Activated CD4-positive, alpha-beta T cell treated with anti-CD3 and anti-CD28 coated beads, Interleukin-2, amount 50 U/mL, for 1 hour (primary cell): ENCODE results near the gene ANKRD24.
"Not testable (repeated sequence)": the region's sequence is repeated elsewhere in the genome, so short reads cannot be mapped to it uniquely, and the experiment has no call there.

Experiments used
- DNase-seq: peaks from one replicate; pipeline ENCODE4 v3.0.0-alpha.2; 2020

ANKRD24 gene

DNA sequence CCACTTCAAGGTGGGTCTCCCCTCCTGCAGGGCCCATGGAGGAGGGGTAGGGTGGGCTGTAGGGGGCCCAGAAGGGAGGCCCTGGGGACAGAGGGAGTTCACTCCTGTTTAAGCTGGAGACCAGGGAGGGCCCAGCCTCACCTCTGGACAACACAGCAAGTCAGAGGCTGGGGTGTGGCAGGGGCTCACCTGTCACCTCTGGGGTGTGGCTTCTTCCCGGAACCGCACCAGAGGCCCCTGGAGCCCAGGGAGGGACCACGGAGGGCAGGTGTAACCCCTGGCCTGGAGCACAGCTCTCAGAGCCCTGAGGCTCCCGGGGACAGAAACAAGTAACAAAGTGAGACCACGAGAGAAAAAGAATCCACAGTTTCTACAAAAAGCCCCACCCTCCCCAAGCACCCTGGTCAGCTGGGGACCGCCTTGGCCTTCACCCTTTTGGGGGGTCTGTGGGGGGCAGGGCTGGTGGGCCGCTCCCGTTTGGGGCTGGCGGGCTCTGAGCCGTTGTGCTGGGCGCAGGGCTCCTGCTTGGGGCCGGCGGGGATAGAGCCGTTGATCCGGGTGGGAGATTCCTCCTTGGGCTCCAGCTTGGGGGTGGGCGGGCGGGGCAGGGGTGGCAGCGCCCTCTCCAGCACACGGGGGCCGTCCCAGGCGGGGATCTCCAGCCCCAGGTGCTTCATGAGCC, 8.1 kb upstream of the ANKRD24 start:
- DNase-seq = no peak

DNA sequence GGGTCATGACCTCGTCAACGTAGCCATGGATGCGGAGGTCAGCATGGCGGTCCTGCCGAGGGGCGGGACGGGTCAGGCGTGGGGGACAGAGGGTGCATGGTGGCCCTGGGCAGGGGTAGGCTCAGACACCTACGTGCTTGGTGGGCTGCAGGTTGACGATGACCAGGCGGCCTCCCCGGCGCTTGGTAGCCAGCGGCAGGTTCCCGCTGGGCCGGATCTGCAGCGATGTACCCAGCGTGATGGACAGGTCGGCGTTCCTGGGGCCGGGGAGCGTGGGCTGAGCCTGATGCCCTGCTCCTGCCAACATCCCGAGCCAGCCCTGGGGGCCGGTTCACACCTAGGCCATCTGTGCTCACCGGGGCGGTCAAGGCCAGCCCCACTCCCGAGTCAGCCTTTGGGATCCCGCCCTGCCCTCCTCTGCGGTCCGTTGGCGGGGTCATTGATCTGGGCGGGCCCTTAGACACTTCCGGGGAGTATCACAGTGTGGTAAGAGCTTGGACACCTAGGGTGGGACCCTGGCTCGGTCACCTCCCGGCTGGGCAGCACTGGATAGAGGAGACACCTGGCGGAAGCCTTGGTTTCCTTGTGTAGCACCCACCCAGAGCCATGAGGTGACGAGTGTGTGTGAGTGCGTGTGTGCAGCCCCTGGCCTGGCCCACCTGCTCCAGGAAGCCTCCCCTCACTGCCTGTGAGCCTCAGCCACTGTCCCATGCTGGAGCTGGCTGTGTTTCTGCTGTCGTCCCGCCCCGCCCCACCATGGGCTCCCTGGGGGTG, 7.4 kb upstream of the ANKRD24 start:
- DNase-seq = no peak

DNA sequence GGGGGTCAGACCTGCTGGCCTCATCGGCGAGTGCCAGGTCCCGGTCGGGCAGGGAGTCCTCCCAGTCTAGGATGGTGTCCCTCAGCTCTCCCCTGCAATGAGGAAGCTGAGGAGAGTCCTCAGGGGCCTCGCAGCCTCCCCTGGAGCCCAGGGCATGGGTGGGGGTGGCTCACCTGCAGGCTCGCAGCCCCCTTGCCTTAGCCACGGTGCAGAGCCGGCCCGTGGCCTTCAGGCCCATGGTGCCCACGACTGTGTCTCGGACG, 6.9 kb upstream of the ANKRD24 start:
- DNase-seq = no peak

DNA sequence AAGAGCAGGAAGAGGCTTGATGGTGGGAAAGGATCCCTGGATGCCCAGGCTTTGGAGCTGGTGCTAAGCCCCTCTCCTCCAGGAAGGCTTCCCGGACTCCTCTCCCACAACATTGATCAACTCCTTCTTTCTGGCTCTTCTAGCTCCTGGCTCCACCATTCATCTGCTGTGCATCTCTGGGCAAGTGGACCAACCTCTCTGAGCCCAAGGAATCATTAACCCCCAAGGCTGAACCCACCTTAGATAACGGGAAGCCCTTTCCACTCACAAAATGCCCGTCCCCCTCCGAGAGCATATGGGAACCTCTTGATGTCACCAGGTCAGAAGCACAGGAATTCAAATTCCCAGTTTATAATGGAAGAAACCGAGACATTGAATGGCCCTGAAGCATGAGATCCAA, 5.3 kb upstream of the ANKRD24 start:
- DNase-seq = no peak

DNA sequence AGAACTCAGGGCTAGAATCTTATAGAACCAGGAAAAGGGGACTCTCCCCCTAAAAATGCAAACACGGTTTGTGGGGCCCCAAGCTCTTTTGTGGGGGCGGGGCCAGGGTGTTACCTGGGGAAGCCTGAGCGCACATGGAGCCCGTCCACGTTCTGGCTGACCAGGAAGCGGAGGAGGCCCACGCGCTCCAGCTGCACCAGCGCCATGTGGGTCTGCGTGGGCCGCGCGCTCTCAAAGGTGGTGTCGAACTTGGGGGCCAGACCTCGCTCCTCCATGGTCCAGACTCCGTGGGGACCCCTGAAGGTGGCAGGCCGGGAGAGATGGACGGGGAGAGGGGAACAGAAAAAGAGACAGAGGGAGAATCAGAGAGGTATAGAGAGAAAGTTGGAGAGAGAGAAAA, 3.5 kb upstream of the ANKRD24 start:
- DNase-seq = no peak

DNA sequence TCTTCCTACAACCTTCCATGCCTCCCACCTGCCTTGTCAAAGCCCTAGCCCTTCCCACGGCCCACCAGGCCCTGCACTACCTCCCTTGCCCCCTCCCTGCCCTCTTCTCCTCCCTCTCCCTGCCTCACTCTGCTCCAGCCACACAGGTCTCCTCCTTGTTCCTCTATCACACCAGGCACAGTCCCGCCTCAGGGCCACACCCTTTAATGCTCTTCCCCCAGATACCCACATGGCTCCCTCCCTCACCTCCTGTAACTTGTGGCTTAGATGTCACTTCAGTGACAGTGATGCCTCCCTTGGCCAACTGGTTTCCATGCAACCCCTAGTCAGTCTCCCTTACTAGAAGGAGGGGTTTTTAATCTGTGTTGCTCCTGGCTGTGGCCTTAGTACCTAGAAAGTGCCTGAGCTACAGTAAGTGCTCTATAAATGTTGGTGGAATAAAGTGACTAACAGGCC, 1.4 kb upstream of the ANKRD24 start:
- DNase-seq = no peak

DNA sequence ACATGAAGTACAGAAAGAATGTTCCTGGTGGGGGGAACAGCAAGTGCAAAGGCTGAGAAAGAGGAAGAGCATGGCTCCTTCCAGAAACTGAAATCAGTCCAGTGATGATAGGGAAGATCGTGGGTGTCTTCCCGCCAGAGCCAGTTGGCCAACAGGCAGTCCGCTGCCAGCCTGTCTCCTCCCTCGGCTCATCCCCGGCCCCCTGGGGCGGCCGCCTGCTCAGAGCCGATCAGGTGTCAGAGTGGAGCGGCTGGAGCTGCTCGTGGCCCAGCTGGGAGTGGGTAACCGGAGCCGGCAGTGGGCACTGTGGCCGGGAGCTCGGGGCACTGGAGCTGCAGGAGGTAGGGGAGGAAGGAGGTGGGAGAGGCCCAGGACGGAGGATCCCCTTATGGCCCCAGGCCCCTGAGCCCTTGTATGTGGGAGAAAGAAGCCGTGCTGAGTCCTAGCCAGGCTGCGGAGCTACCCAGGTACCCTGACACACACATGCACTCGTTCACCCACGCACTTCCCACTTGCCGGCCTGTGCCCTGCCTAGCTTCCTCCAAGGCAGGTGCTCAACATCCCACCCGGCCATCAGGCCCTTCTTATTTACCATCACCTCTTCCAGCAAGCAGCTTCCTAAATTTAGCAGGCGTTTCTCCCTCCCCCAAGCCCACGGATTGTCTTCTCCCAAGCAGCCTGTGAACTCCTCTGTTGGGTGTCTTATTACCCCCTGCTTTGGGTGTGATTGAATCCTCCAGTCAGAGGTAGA, 1.7 kb downstream of the ANKRD24 start:
- no peak for DNase-seq

DNA sequence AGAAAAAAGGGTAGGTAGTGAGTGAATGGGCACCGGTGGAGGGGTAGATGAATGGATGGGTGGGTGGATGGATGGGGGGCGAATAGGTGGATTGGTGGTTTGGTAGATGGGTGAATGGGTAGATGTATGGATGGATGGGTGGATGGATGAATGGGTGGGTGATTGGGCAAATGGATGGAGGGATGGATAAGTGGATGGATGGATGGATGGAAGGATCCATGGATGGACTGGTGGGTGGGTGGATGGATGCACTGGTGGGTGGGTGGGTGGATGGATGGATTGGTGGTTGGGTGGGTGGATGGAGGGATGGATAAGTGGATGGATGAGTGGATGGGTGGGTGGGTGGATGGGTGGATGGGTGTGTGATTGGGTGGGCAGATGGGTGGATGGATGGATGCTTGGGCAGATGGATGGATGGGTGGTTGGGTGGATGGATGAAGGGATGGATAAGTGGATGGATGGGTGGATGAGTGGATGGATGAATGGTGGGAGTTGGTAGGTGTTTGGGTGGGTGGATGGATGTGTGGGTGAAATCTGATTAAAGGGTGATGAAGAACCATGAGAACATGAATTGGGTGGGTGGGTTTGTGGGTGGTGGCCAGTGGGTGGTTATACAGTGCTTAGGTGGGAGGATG, 2.3 kb downstream of the ANKRD24 start:
- DNase-seq = no peak

DNA sequence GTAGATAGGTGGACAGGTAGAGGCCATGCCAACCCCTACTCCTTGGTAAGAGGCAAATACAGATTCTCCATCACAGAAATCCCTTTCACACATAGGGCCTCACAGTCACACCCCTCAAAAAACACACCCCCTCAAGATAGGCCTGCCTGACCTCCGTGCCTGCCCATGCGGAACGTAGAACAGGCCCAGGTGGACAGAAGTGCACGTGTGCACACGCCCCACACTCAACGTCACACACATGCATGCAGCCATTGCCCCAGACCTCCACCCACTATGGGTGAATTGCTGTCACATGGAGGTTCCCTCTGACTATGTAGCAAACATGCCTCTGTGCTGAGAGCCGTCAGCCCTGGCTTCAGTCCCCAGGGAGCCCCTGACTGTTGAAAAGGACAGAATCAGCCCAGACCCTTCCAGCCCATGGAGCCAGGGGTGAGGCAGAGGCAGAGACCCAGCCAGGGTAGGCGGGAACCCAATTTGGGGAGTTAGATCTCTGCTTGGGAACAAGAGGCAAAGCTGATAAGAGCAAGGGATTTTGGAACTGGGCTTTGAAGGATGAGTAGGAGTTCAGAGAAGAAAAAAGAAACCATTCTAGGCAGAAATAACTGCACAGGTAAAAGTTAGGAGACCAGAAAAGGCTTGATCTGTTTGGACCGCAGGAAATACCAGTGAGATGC, 3.1 kb downstream of the ANKRD24 start:
- no peak for DNase-seq

DNA sequence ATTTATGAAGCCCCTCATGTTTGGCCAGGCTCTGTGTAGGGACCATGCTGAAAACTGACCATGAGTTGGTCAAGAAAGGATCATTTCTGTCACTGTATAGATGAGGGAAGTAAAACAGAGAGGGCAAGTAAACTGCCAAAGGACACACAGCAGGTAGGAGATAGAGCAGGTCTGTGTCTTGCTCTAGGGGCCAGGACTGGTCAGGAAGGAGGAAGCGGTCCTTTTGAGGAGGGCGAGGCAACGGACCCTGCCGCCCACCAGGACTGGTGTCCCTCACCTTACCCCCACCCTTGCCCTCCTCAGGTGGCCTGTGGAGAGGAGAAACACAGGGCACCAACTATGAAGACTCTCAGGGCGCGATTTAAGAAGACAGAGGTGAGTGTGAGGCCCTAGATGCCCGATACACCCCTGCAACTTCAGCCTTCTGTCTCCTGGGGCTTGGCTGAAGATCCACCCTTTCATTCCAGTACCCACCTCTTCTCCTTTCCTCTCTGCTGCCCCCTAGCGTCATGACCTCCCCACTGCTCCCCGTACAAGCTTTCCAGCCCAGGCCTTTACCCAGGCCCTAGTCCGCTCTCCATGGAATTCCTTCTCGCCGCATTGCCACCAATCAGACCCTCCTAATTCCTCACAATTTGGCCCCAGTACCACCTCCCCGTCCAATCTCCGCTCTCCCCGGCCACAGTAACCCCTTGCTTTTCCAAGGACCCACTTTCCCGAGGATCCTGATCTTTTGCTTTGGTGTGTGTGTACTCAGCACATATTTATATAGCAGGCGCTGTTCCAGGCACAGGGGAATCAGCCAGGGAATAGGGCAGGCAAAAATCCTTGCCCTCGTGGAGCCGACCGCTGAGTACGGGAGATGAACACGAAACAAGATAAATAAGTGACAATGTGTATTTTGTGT, 3.9 kb downstream of the ANKRD24 start:
- peak; percentile 76 for DNase-seq

DNA sequence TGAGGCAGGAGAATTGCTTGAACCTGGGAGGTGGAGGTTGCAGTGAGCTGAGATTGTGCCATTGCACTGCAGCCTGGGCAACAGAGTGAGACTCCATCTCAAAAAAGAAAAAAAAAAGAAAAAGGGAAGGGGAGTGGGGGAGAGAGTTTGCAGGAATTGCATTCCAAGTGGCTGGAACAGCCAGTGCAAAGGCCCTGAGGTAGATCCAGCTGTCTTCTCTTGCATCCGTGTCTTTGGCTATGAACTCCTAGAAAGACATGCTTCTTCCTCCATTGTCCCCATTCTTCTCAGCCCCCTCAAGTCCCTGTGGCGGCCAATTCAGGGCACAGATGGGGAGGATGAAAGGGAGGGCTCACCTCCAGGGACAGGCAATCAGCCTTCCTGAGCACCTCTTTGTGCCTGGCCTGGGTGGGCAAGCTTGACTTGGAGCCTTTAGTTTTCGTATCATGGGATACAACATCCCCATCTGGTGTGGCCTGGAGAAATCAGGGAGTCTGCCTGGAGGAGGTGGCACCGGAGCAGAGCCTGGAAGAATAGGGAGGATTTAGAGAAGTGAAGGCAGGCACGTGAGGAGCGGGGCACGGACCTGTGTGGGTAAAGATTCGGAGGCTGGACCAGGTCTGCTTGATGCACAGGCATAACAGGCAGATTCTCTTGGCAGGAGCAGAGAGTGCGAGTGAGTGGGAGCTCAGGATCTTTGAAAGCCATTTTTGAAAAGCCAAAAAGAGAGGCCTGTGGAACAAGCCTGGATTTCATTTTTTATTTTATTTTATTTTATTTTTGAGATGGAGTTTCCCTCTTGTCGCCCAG, 5.0 kb downstream of the ANKRD24 start:
- DNase-seq = no peak

DNA sequence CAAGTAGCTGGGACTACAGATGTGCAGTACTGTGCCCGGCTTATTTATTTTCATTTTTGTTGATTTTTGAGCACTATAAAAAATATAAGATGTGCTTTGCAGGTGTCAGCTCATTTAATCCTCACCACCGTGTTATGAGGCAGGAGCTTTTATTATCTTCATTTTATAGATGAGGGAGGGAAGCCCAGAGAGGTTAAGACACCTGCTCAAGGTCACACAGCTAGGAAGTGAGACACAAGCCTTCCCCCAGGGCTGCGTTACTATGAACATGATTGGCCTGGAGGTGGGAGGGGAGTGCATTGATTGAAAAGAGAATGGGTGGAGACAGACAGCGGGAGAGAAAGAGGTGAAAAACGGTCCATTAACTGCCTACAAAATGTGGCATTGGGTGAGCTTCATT, 7.2 kb downstream of the ANKRD24 start:
- DNase-seq = no peak

DNA sequence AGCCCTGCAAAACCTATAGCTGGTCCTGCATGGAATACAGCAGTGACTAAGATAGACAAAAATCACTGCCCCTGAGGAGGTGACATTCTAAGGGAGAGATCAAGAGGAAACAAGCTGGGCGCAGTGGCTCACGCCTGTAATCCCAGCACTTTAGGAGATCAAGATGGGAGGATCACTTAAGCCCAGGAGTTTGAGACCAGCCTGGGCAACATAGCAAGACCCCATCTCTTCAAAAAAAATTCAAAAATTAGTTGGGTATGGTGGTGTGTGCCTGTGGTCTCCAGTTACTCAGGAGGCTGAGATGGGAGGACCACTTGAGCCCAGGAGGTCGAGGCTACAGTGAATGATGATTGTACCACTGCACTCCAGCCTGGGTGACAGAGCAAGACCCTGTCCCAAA, 10.0 kb downstream of the ANKRD24 start:
- DNase-seq = not testable (repeated sequence)

DNA sequence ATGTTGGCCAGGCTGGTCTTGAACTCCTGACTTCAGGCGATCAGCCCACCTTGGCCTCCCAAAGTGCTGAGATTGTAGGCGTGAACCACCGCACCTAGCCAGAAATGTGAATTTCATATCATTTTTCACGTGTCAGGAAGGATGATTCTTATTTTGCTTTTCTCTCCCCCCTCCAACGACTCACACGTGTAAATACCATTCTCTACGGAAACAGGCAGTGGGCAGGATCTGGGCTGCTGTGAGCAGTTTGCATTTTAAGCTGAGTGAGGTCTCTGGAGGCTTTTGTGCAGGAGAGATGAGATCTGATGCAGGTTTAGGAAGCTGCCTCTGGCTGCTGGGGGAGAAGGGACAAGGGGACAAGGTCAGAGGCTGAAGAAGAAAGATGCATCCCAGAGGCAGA, 11.9 kb downstream of the ANKRD24 start:
- no peak for DNase-seq

DNA sequence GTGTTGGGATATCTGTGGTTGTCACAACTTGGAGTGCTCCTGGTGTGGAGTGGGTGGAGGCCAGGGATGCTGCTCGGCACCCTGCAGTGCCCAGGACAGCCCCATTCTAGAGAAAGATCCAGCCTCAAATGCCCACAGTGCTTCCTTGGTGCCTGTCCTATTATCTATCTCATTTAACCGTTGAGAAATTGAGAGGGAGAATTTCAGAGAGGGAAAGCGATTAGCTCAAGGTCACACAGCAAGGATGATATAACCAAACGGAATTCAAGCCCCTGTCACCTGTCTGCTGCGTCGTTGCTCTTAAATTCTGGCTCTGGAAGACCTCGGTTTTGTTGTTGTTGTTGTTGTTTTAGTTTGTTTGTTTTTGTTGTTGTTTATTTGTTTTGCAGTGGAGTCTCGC, 13.5 kb downstream of the ANKRD24 start:
- no peak for DNase-seq

DNA sequence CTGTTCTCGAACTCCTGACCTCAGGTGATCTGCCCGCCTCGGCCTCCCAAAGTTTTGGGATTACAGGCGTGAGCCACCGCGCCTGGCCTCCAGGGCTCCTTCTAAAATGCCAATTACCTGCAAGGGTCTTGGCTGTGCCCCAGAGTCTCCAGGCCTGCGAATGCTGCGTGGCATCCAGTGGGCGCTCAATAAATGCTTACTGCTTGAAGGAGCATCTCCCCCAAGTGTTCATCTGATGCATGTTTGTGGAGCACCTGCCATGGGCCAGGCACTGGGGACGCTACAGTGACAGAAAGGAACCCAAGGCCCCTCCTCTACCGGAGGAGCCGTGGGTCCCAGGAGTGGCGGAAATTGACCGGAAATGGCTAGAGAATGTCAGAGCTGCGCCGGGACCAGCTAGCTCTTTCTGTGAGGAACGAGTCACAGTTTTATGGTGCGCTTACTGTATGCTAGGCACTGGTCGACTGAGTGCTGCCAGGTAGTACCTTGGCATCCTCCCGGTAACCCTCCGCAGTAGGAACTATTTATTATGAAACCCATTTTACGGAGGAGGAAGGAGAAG, 14.2 kb downstream of the ANKRD24 start:
- DNase-seq = no peak

DNA sequence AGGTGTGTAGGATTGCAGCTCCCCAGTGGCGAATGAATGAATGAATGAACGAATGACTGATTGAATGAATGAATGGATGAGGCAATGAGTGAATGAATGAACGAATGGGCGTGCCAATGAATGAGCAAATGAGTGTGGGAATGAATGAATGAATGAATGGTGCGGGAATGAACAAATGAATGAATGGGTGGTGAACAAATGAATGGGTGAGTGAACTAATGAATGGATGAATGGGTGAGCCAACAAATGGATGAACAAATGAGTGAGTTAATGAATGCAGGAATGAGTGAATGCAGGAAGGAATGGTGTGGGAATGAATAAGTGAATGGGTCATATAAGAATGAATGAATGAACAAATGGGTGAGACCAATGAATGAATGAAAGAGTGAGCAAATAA, 14.7 kb downstream of the ANKRD24 start:
- no peak for DNase-seq

DNA sequence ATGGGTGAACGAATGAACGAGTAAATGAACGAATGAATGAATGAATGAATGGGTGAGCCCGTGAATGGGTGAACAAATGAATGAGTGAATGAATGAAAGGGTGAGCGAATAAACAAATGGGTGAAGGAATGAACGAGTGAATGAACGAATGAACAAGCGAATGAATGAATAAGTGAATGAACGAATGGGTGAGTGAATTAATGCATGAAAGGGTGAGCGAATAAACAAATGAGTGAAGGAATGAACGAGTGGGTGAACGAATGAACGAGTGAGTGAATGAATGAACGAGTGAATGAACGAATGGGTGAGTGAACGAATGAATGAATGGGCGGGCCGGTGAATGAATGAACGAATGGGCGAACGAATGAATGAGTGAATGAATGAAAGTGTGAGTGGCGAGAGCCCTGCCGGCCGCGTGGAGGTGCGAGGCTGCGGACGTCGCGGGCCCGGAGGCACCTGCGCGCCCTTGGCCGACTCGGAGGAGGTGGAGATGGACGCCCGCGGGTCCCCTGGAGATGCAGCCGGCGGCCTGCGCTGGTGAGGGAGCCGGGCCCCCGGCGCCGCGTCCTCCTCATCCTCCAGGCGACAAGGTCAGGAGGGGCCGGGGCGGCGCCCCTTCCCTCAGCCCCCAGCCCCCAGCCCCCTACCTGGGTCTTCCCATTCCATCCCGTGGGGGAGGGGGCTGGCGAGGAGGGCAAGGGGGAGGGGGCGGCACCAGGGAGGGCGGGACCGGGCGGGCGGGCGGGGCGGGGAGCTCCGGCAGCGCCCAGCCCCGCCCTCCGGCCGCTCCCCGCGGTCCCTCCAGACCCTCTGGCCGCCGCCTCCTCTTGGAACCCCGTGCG, 15.4 kb downstream of the ANKRD24 start:
- DNase-seq = no peak

DNA sequence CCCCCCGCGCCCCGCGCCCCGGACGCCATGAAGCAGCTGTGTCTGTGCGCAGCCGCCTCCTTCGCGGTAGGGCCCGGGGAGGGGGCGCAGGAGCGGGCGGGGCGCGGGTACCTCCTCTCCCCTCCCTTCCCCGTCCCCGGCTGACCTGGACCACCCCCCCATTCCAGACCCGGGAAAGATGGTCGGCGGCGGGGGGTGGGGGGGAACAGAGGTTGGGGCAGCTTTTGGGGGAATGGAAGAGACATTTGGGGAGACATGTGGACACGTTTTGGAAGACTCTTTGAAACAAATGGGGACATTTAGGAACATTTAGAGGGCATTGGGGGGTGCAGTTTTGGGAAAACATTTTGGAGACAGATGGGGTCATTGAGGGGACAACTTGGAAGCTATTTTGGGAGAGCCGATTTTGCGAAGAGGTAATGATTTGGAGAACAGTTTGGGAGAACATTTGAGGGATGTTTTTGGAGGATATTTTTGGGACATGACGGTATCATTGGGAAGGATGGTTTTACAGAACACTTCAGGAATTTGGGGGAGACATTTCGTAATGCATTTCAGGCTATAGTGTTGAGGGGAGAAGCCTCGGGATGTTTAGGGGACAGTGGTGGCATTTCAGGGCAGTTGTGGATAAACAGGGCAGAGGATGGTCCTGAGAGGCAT, 16.1 kb downstream of the ANKRD24 start:
- no peak for DNase-seq
